GM18519 (cell line): ENCODE results near the gene RAB3D.

Experiments used
- ATAC-seq: cut with Tn5 transposase; IDR thresholded peaks from one replicate; pipeline ENCODE4 v1.9.1; 2021; ENCODE audit warnings: mild to moderate bottlenecking, moderate library complexity; ENCODE audit not compliant: unreplicated experiment, low FRiP score

The RAB3D gene

GRCh38 chr19:11299946-11300810 lies 39.3 kb downstream of the RAB3D start:
- no peak for ATAC-seq

DNA sequence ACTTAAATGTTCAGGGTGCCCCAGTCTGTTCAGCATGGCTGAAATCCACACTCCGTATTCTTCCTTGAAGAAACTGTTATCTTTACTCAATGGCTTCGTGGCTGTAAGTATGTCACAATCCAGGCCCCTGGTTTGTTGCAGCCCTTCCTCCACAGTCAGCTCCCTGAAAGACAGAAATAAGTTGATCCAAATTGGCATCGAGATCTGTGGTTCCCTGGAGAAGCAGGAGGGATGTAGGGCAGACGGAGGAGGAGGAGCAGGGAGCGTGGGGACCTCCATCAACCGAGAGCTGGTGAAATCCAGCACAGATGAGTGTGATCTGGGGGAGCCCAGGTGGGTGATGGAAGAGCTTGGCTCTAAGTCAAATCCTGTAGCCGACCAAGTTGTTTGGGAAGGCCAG lies 43.2 kb downstream of the RAB3D start:
- no peak for ATAC-seq

DNA sequence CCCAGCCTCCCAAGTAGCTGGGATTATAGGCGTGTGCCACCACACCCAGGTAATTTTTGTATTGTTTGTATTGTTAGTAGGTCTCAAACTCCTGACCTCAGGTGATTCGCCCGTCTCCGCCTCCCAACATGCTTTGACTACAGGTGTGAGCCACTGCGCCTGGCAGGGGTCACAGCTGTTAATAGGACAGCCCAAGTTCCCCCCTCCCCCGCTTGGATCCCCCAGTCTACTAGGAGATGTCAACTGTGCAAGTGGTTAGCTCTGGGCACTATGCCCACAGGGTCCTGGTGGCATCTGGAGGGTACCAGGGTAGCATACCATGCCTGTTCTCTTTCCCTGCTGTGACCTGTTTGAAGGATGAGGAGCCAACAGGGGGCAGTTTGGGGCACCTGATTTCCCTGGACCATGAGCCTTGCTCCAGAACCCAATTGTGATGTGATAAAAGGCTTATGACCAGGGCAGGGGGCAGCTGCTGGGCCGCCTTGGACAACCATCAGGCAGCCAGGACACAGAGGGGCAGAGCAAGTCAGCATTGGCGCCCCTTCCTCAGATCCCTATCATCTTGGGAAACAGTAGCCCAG lies 43.7 kb downstream of the RAB3D start, which contains the start of gene TSPAN16:
Gene TSPAN16, plus strand, starts transcription at position 496 of the 581 bp plus-strand sequence. CDS start 138 bp downstream, outside the sequence.
- ATAC-seq: no peak

GRCh38 chr19:11295180-11295579 lies 44.3 kb downstream of the RAB3D start:
- ATAC-seq: no peak

DNA sequence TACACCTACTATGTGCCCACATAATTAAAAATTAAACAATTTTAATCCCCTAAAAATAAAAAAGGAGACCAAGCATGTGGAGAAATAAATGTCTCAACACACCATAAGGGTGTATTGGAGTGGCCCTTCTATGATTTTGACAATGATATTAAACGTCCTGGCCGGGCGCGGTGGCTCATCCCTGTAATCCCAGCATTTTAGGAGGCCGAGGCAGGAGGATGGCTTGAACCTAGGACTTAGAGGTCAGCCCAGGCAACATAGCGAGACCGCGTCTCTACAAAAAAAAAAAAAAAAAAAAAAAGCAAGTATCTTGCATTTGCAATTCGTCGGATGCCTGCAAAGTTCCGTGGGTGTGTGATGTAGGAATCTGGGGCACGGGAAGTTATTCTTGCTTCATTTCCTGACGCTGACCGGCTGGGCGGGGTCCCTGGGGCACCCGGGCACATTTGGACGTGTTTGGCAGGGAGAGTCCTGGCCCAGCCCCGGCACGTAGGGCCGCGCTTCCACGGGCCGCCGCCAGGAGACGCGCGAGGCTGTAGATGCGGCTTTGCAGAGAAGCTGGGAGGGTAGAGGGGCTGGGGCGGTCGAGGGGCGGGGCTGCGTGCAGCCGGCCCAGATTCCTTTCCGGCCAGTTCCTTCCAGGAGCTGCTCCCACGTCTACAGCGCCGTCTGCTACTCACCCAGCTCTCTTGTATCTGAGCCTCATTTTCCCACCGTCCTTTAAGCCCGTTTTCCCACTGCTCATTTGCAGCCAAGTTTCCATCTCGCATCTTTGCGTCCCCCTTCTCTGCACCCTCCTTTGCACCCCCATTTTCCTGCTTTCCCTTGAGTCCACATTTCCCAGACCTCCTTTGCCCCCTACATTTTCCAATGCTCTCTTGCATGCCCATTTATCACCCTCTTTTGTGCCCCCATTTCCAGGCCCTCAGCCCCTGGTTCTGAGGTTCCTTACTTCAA lies 45.7 kb downstream of the RAB3D start:
- no peak for ATAC-seq

DNA sequence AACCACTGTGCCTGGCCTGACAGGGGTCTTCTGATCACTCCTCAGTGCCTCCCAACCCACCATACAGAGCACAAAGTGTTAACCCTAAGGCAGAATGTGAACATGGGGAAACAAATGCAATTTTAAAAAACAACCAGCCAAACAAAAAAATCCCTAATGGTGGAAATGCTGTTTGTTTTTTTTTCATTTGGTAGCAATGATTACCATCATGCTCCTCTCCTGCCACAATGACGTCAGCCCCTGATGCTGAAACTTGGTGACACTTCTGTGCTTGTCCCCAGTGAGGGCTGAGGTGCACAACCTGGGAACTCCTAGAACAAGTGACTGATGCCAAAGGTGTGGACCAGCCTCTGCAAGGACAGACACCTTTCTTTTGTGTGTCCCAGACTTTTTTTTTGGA lies 47.5 kb downstream of the RAB3D start:
- no peak for ATAC-seq

GRCh38 chr19:11291415-11291814 lies 48.0 kb downstream of the RAB3D start:
- no peak for ATAC-seq

- no peak for ATAC-seq
Measured at GRCh38 chr19:11290256-11290655, 49.2 kb downstream of the RAB3D start.

GRCh38 chr19:11288349-11288748 lies 51.1 kb downstream of the RAB3D start:
- no peak for ATAC-seq

DNA sequence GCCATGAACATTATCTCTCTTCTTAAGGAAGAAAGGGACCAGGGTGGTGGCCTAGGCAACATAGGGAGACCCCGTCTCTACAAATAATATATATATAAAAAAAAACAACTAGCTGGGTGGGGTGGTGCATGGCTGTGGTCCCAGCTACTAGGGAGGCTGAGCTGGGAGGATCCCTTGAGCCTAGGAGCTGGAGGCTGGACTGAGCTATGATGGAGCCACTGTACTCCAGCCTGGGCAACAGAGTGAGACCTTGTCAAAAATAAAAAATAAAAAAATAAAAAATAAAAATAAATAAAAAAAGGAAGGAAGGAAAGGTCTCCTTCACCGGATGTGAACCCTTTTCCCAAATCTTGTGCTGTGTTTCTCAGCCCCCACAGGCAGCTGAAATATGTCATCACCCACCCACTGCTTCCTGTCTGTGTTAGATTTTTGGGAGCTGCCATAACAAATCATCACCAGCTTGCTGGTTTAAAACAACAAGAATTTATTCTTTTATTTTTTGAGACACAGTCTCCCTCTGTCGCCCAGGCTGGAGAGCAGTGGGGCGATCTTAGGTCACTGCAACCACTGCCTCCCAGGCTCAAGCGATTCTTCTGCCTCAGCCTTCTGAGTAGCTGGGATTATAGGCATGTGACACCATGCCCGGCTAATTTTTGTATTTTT lies 53.0 kb downstream of the RAB3D start:
- no peak for ATAC-seq

DNA sequence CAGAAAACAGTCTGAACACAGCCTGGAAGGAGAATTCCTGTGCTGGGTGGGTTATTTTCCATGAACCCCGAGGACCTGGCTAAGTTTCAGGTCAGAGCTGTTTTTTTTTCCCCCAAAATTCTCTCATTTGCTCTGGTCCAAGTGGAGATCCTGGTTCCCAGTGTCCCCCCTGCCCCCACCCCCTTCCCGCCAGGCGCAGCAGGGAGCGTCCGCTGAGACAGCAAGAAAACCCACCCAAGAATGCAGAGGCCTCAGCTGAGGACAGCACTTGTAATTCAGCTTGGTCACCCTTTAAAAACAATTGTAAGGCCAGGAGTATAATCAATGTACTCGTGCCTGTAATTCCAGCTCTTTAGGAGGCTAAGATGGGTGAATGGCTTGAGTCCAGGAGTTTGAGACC lies 54.9 kb downstream of the RAB3D start:
- ATAC-seq: no peak

GRCh38 chr19:11281356-11282049 lies 58.0 kb downstream of the RAB3D start:
- no peak for ATAC-seq

DNA sequence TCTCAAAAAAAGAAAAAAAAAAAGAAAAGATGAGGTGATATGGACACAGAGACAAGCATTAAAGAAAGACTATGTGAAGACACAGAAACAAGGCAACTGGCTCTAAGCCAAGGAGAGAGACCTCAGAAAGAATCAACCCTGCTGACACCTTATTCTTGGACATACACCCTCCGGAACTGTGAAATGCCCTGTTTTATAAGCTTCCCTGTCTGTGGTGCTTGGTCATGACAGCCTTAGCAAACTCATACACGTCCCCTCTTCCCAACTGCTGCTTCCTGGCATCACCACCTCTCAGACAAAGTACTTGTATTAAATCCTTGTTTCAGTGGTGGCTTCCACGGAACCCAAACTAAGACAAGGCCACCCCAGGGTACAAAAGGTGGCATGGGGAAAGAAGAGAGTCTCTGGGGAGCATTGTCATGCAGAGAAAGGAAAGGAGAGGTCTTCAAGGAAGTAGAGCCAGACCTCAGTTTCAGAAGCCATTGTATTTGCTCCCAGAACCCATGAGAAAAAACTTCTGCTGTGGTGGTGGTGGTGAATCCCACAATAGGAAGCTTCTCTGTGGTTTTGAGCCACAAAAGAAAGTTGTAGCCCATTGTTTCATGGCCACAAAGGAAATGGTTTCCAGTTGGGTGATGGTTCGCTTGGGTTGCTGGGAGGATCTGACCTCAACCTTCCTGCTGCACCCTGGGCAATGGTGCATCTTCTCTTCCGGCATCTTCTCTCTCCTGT lies 59.8 kb downstream of the RAB3D start:
- ATAC-seq: no peak

DNA sequence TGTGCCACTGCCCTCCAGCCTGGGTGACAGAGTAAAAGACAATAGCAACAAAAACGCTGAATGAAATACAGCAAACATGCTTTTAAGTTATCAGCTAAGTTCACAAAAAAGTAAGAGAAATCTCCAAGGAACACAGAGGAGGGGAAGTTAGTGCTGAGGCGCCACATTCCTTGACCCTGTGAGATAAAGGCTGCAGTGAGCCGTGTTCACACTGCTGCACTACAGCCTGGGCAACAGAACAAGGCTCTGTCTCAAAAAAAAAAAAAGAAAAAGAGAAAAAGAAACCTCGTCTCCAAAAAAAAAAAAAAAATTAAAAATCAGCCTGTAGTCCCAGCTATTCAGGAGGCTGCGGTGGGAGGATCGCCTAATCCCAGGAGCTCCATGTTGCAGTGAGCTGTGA lies 60.8 kb downstream of the RAB3D start:
- ATAC-seq: no peak

DNA sequence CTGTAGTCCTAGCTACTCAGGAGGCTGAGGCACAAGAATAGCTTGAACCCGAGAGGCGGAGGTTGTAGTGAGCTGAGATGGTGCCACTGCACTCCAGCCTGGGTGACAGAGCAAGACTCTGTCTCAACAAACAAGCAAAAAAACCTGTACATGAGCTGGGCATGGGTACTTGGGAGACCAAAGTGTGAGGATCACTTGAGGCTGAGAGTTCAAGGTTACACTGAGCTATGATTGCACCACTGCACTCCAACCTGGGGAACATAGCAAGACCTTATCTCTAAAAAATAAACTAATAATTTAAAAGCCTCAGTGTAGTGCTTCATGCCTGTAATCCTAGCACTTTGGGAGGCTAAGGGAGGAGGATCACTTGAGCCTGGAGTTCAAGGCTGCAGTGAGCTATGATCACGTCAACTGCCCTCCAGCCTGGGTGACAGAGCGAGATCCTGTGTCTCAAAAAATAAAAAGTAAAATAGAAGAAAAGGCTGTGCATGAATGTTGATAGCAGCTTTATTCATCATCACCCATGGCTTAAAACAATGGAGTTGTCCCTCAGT lies 64.8 kb downstream of the RAB3D start:
- ATAC-seq: no peak

GRCh38 chr19:11273989-11274388 lies 65.5 kb downstream of the RAB3D start:
- ATAC-seq: no peak

DNA sequence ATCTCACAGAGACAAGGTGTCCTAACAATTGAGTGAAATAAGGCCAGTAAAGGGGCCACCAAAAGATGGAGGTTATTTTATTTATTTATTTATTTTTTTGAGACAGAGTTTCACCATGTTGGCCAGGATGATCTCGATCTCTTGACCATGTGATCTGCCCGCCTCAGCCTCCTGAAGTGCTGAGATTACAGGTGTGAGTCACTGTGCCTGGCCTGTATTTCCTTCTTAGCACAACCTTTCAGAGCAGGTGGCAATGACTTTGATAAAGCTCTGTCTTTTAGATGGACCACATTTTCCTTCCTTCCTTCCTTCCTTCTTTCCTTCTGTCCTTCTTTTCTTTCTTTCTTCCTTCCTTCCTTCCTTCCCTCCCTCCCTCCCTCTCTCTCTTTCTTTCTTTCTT lies 66.2 kb downstream of the RAB3D start:
- ATAC-seq: no peak
